GM19372 (cell line): Measurements from ENCODE around the gene FPR2.

Experiments used
- ATAC-seq: cut with Tn5 transposase; IDR thresholded peaks from one replicate; pipeline ENCODE4 v1.9.1; 2021; ENCODE audit warnings: mild to moderate bottlenecking, low read depth, moderate library complexity; ENCODE audit not compliant: unreplicated experiment

Gene FPR2, protein sequence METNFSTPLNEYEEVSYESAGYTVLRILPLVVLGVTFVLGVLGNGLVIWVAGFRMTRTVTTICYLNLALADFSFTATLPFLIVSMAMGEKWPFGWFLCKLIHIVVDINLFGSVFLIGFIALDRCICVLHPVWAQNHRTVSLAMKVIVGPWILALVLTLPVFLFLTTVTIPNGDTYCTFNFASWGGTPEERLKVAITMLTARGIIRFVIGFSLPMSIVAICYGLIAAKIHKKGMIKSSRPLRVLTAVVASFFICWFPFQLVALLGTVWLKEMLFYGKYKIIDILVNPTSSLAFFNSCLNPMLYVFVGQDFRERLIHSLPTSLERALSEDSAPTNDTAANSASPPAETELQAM

DNA sequence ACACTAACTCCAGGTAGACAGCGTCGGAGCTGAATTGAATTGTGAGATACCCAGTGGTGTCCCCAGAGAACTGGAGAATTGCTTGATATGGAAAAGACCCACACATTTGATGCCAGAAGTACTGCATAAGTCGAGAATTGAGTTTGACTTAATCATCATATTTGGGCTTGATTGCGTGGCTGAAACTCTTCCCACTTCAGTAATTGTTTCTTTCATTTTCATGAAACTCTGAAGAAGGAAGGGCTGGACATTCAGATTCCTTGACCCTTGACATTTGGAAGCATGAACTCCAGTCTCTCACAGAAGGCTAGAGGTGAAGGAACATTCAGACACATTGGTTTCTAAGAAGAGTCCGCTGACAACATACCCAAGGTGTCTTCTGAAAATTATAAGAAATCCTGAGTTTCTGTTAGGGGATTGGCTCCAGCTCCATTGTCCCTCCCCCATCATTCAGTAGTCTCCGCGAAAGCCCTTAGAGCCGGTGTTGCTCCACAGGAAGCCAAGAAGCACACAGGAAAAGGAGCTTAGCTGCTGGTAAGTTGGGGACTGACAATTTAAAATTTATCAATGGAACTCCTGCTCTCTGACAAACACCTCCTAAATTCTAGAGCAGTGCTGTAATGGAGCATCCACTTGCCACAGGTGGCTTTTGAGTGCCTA, at the start of gene FPR2:
Gene FPR2 (plus strand): TSS at position 484 of the 660 bp plus-strand sequence. CDS start 7,479 bp downstream, outside the sequence.
- no peak for ATAC-seq

- no peak for ATAC-seq
Observed at GRCh38 chr19:51711702-51712101, 49.3 kb upstream of the FPR2 start.

- ATAC-seq = no peak
Observed at GRCh38 chr19:51712461-51713081, 48.4 kb upstream of the FPR2 start.

DNA sequence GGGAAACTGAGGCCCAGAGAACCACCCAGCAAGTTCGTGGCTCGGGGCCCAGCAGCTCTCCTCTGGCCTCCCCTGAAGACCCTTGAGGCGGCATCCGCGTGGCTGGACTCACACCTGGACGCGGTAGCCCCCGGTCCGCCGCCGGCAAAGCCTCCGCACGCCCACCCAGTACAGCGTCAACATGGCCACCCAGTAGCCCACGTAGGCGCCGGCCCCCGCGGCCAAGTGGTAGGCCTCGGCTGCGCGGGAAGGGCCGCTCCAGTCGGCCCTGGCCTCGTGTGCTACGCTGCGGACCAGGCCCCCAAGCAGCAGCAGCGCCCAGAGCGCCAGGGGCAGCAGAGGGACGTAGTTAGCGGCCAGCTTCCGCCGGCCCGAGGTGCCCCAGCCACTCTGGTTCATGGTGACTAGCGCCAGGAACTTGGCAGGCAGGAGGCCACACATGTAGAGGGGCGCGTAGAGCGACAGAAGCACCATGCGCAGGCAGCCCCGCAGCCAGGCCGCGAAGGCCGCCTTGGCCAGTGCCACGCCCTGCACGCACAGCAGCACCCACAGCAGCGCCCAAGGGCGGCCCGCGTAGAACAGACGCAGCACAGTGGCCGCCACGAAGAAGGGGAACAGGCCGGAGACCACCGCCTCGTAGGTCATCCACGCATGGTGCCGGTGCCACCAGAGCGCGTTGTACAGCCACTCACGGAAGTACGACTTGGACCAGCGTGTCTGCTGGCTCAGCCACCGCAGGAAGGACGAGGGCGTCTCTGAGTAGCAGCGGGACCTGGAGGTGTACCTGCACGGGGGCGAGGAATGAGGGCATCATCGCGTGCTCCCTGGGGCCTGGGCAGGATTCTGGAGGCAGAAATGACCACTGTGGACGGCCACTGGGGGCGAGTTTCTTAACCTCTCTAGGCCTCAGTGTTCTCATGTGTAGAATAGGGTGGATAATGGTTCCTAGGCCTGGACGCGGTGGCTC, 47.4 kb upstream of the FPR2 start:
- no peak for ATAC-seq

GRCh38 chr19:51714848-51715247, 46.1 kb upstream of the FPR2 start:
- ATAC-seq = no peak

DNA sequence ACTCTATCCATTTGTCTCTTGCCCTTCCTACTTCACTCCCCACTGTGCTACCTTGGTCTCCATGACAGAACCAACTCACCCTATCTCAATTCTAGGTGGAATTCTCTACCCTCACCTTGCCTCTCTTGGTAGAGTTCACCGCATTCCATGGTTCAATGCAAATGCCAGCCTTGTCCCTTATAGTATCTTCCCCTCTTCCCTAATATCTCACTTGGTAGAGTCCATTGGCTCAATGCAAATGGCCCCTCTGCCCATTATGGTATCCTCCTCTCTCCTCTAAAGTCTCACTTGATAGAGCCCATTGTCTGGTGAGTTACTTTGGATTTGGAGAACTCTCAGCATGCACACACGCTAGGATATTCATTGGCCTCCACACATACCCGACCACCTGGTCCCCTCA, 45.1 kb upstream of the FPR2 start:
- no peak for ATAC-seq

DNA sequence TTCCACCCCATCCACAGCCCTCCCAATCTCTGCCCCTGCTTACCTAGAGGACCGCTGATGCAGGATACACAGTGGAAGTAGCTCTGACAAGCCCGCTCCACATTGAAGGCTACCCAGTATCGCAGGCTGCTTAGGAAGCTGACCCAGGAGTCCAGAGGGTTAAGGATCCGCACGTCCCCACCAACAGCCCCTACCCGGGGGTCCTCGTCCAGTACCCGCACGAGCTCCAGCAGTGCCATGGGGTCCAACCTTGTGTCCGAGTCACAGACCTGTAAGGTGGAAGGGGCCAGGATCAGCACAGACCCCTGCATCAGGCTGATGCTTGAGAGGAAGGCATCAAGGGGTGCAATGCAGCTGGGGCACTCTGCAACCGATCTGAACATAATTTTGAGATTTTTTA, 44.1 kb upstream of the FPR2 start:
- ATAC-seq = no peak

GRCh38 chr19:51719251-51719988, 41.6 kb upstream of the FPR2 start:
- no peak for ATAC-seq

GRCh38 chr19:51721905-51722304, 39.1 kb upstream of the FPR2 start:
- no peak for ATAC-seq

DNA sequence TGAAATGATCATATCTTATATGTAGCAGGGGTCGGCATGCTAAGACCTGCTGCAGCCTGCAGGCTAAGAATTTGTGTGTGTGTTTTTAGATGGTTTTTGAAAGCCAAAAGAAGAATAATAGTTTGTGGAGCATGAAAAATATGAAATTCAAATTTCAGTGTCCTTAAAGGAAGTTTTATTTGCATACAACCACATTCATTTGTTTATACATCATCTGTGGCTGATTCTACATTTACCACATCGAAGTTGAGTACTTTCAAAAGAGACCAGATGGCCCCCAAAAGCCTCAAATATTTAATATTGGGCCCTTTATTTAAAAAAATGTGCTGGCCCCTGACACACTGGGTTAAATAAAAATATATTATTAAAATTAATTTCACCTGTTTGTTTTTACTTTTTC, 38.5 kb upstream of the FPR2 start:
- ATAC-seq = no peak

DNA sequence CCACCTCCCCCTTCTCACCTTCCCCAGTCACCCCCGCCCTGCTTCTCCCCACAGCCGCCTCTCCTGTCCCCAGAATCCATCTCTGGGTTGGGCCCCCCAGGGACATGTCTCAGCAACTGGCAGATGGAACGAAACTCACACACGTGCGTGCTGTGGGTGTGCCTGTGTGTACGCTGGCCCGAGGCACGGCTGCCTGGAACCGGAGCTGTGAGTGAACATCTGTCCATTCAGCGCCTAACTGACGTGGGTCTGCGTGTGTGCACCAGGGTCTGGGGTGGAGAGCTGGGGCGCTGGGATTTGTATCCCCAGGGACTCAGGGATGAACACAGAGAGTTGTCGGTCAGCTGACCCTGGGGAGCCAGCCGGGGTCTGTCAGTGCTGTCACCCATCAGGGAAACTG, 36.4 kb upstream of the FPR2 start:
- ATAC-seq = no peak

GRCh38 chr19:51726049-51726448, 34.9 kb upstream of the FPR2 start:
- ATAC-seq = no peak

GRCh38 chr19:51727349-51727880, 33.6 kb upstream of the FPR2 start:
- no peak for ATAC-seq

DNA sequence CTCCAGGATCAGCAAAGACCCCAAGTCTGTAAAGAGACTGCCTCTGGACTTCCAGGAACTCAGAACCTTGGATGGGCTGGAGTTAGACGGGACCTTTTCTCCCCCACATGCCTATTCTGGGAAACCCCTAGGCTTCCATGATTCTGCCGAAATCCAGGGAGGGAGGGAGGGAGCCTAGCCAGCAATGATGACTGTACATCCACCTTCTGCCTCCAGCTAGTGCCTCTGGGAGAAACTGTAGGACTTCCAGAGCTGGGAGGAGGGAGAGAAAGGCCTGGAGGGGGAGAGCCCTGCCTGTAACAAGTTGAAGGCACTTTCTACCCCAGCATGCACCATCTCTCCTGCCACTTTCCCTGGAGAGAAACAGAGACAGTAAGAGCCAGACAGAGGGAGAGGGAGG, 31.2 kb upstream of the FPR2 start:
- no peak for ATAC-seq

DNA sequence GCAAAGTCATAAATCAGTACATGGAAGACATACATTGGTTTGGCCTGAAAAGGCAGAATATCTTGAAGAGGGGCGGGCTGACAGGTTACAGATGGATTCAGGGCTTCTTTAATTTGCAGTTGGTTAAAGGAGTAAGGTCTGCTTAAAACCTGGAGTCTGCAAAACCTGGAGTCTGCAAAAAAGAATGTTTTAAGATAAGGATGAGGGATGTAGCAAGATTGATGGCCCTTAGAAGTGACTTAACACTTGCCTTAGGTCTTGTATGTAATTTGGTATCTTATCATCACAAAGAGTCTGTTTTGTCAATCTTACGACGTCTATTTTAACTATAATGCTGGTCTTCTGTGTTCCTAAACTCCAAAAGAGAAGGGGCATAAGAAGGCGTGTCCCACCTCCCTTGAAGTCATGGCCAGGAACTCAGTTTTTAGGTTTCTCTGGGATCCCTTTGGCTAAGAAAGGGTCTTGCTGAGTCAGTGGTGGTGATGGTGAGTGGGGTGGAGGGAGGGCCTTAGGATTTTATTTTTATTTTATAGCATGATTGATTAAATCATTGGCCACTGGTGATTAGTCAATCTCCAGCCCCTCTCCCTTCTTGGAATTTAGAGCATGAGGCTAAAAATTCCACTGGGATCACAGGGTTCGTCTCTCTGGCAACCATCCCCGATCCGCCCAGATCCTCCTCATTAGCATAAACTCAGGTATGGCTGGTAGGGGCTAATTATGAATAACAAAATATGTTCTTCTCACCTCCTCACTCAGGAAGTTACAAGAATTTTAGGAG, 27.0 kb upstream of the FPR2 start:
- no peak for ATAC-seq

DNA sequence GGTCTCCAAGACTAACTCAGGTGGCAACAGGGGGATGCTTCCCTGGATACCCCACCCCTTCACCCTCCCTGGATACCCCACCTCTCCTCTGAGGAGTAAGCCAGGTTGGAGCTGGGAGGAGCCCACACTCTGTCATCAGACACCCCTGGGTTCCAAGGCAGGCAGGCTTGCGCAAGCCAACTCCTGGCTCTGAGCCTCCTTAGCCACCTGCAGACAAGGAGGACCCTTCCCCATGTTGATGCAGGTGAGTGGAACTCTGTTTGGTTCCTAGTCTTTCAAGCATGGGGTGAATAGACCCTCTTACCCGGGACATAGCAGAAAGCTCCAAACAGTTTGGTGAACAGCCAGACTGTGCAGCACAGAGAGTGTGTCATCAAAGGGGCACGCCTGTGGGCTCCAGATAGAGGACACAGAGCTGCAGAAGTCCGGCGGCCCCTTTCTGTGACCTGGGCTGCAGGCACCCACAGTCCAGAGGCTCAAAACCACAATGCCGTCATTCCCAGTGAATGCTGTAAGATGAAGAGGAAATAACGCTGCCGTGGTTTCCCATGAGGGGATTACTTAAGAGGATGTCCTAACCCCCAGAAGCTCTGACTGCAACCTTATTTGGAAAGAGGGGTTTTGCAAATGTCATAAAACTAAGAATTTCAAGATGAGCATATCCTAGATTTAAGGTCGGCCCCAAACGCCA, 25.1 kb upstream of the FPR2 start:
- ATAC-seq = no peak

- no peak for ATAC-seq
Observed at GRCh38 chr19:51737389-51737788, 23.6 kb upstream of the FPR2 start.

GRCh38 chr19:51737924-51738323, 23.1 kb upstream of the FPR2 start:
- no peak for ATAC-seq
